ENCODE results near the gene PRAC1.

DNA sequence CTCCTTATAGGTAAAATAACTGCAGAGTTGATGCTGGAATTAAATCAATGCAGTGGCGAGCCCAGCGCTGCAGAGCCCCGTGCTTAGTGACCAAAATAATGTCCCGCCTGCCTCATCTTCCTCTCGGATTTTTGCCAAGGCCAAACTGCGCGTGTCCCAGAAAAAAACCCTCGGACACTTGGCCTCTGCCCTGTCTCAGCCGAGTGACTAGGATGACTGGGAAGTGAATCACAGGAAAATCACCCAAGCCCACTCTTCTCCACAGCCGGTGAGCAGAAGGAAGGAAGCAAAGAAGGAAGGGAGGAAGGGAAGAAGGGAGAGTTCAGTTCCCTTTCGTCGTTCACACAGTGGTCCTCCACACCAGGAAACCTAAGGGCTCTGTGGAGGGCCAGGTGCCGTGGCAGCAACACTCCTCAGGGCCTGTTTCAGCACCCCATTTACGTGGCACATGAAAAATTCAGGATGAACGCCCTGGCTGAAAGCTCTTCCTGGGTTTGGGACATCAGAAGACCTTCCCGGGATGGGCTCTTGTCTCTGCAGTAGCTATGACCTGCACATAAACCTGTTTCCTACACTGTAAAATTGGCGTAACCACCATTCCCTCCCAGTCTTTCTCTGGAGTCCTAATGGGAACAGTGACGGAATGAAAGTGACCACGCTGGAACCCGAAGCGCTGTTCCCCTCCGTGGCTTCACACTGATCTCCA is 31.6 kb upstream of the PRAC1 start:
- TF ChIP-seq EZH2 (IDR thresholded peaks at IDR 0.05; ENCODE audit: low read depth, low read length, severe bottlenecking) (no peak), EP300 (IDR thresholded peaks at IDR 0.05; ENCODE audit: borderline replicate concordance in 1 of 2, low read depth in 2 of 2, low read length in 2 of 2) (no peak)
- TF ChIP-seq, protein P1, sequence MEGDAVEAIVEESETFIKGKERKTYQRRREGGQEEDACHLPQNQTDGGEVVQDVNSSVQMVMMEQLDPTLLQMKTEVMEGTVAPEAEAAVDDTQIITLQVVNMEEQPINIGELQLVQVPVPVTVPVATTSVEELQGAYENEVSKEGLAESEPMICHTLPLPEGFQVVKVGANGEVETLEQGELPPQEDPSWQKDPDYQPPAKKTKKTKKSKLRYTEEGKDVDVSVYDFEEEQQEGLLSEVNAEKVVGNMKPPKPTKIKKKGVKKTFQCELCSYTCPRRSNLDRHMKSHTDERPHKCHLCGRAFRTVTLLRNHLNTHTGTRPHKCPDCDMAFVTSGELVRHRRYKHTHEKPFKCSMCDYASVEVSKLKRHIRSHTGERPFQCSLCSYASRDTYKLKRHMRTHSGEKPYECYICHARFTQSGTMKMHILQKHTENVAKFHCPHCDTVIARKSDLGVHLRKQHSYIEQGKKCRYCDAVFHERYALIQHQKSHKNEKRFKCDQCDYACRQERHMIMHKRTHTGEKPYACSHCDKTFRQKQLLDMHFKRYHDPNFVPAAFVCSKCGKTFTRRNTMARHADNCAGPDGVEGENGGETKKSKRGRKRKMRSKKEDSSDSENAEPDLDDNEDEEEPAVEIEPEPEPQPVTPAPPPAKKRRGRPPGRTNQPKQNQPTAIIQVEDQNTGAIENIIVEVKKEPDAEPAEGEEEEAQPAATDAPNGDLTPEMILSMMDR (IDR thresholded peaks at IDR 0.05; ENCODE audit: control extremely low read depth in 1 of 3, insufficient read depth in 1 of 3, low read depth in 1 of 3, low read length in 3 of 3), result no peak
